Measurements from ENCODE around the gene FAM222A.

- TF ChIP-seq CTCF (IDR thresholded peaks at IDR 0.05; ENCODE audit: insufficient read depth, low read length, poor library complexity, severe bottlenecking), result no peak
- no peak for TF ChIP-seq EZH2phosphoT487 (conservative IDR thresholded peaks at IDR 0.05; ENCODE audit: low read length)
Measured at GRCh38 chr12:109725321-109726105, 11.9 kb downstream of the FAM222A start.

Measured in SU-DHL-6 (cell line).